CD8-positive, alpha-beta memory T cell (primary cell): Measurements from ENCODE around the gene SFT2D3. TPM values are rescaled to one million over a fixed set of nuclear protein-coding genes. Genes with fewer than 3 reads are reported as not detected.

Source experiments
- CTCF ChIA-PET: fragments of 350-600 bp; sonication (Branson Sonifier 250); formaldehyde crosslinking; loops from one replicate; lab custom pipeline; 2021; ENCODE audit warnings: antibody characterized with exemption; lab: Charles Lee
- POLR2A ChIA-PET: fragments of 350-600 bp; sonication (Branson Sonifier 250); formaldehyde crosslinking; loops from one replicate; lab custom pipeline; 2021; ENCODE audit warnings: antibody characterized with exemption; lab: Charles Lee
- DNase-seq, 5 donors: peaks; one replicate each; pipeline versions ENCODE4 v3.0.0 to v3.0.0-alpha.2; 2020 to 2022; ENCODE audit warnings: mixed read lengths in 1 of 5
- H3K27ac ChIP-seq: one replicate; pipeline ENCODE4 v1.7.0; 2013; ENCODE audit warnings: low read depth, mild to moderate bottlenecking, low read length, moderate library complexity
- H3K27me3 ChIP-seq: 2 replicates; pipeline ENCODE4 v1.7.0; 2013; ENCODE audit warnings: low read length, mild to moderate bottlenecking; ENCODE audit not compliant: insufficient read depth, poor library complexity, severe bottlenecking
- H3K36me3 ChIP-seq: 2 replicates; pipeline ENCODE4 v1.7.0; 2013; ENCODE audit warnings: mild to moderate bottlenecking, low read length, moderate library complexity; ENCODE audit not compliant: insufficient read depth
- H3K4me1 ChIP-seq: 2 replicates; pipeline ENCODE4 v1.7.0; 2013; ENCODE audit warnings: mild to moderate bottlenecking, low read length, moderate library complexity; ENCODE audit not compliant: insufficient read depth
- H3K4me3 ChIP-seq: 2 replicates; pipeline ENCODE4 v1.7.0; 2013; ENCODE audit warnings: mild to moderate bottlenecking, low read length
- H3K9me3 ChIP-seq: 2 replicates; pipeline ENCODE4 v1.7.0; 2013; ENCODE audit warnings: mild to moderate bottlenecking, low read length
- H3K27ac Mint-ChIP-seq, 8 donors: one replicate each; pipeline ENCODE4 v1.8.0; 2020 to 2021; ENCODE audit warnings: mixed read lengths in 8 of 8, mild to moderate bottlenecking in 6 of 8, inconsistent platforms in 3 of 8, moderate library complexity in 3 of 8
- H3K27me3 Mint-ChIP-seq, 2 donors: one replicate each; pipeline ENCODE4 v1.8.0; 2020 to 2021; ENCODE audit warnings: mixed read lengths in 2 of 2, mild to moderate bottlenecking in 1 of 2, moderate library complexity in 1 of 2
- H3K36me3 Mint-ChIP-seq, 3 donors: one replicate each; pipeline ENCODE4 v1.8.0; 2020 to 2021; ENCODE audit warnings: mixed read lengths in 3 of 3, inconsistent platforms in 1 of 3, mild to moderate bottlenecking in 1 of 3
- H3K4me1 Mint-ChIP-seq, 3 donors: one replicate each; pipeline ENCODE4 v1.8.0; 2020 to 2021; ENCODE audit warnings: mixed read lengths in 3 of 3, inconsistent platforms in 1 of 3, mild to moderate bottlenecking in 1 of 3
- H3K4me3 Mint-ChIP-seq, 7 donors: one replicate each; pipeline ENCODE4 v1.8.0; 2020 to 2021; ENCODE audit warnings: mixed read lengths in 7 of 7, mild to moderate bottlenecking in 6 of 7, moderate library complexity in 4 of 7, inconsistent platforms in 2 of 7
- H3K9me3 Mint-ChIP-seq, 5 donors: one replicate each; pipeline ENCODE4 v1.8.0; 2020 to 2022; ENCODE audit warnings: mixed read lengths in 5 of 5, mild to moderate bottlenecking in 3 of 5, moderate library complexity in 2 of 5, inconsistent platforms in 1 of 5
- polyA plus RNA-seq: library from polyadenylated mRNA; unstranded; fragments of 300-500 nt; fragmentation: Illumina TruSeq; gene quantifications from one replicate; pipeline ENCODE4 v1.2.3, GENCODE V29; 2021
- total RNA-seq, 2 experiments: library from RNA; stranded (reverse); gene quantifications; one replicate each; pipeline ENCODE4 v1.2.3, GENCODE V29; 2021

Gene SFT2D3
- total and polyA plus RNA-seq, 3 experiments from 2014 or later: 0.31 to 5.5 (median 4.6) TPM

DNA sequence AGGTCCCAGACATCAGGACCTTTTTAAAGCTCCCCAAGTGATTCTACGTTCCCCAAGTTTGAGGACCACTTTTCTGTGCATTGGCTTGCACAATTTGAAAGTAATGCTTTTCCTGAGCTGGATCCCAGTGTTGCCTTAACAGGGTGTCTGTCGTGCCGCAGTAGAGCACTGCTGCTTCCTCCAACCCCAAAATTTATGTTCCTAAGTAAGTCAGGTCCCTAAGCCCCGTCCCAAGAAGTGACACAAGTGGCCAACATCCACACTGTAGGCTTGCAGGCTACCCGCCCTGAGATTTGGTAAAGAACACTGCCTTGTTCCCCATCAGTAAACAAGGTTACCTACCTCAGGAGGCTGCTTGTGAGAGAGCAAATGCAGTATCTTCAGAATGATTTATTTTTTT is 2.0 kb downstream of the SFT2D3 start:
- Histone ChIP-seq H3K27ac (no peak overlapping the region), H3K27me3 (no peaks in the 10 kb centered on the region), H3K4me1 (peaks cover 41% of the 10 kb centered on the region), H3K9me3 (no peaks in the 10 kb centered on the region), H3K36me3 (peaks cover 20% of the 10 kb centered on the region), H3K4me3 (no peak overlapping the region)
- H3K27me3 Mint-ChIP-seq: peaks cover 0 to 3% of the 10 kb centered on the region in 2 donors
- H3K27ac Mint-ChIP-seq: peak overlapping the region in 5 of 8 donors; percentile 12 to 100 (median 72)
- H3K4me3 Mint-ChIP-seq: peak overlapping the region in 3 of 7 donors; percentile 9 to 28 (median 19)
- H3K36me3 Mint-ChIP-seq: peaks cover 7 to 45% (median 8%) of the 10 kb centered on the region in 3 donors
- ChIA-PET POLR2A (no interaction called here), CTCF (interaction anchor here (1.2 to 2.1 kb wide), 3 partner anchors 10 to 54 kb away, joined by 3 to 6 read pairs (median 6); no protein-coding TSS in a partner anchor)
- H3K4me1 Mint-ChIP-seq: peaks cover 48 to 51% (median 50%) of the 10 kb centered on the region in 3 donors
- no peak for DNase-seq
- H3K9me3 Mint-ChIP-seq: no peaks in the 10 kb centered on the region

DNA sequence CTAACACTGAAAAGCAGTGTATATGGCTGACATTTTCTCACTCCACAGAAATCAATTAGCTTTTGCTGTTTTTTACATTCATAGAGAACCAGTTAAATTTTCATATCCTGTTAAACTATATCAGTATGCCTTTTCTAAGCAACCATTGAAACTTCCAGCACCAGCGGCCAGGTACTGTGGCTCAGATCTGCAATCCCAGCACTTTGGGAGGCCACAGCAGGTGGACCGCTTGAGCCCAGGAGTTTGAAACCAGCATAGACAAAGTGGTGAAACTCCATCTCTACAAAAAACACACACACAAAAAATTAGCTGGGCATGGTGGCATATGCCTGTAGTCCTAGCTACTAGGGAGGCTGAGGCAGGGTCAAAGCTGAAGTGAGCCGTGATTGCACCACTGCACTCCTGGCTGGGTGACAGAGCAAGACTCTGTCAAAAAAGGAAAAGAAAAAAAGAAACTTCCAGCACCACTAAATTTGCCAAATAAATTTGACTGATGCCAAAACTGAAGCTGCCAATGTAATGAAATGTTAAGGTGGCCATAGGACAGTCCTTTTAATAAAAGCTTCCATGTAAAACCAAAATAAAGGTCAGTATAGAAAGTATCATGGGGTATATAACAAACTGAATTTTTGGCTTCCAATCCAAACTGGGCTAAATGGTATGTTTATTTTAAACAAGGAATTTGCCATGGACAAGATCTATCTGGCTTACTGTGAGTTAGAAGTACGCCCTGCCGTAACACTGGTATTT is 3.5 kb downstream of the SFT2D3 start:
- H3K4me1 Mint-ChIP-seq: peaks cover 46 to 51% (median 50%) of the 10 kb centered on the region in 3 donors
- H3K36me3 ChIP-seq: peaks cover 33% of the 10 kb centered on the region
- no peak for DNase-seq
- no peaks in the 10 kb centered on the region for H3K9me3 Mint-ChIP-seq
- peak overlapping the region in 7 of 8 donors; percentile 13 to 84 (median 58) for H3K27ac Mint-ChIP-seq
- peaks cover 41% of the 10 kb centered on the region for H3K4me1 ChIP-seq
- peaks cover 0 to 59% (median 13%) of the 10 kb centered on the region in 3 donors for H3K36me3 Mint-ChIP-seq
- H3K4me3 Mint-ChIP-seq: peak overlapping the region in 6 of 7 donors; percentile 2 to 64 (median 34)
- H3K4me3 ChIP-seq: no peak overlapping the region
- H3K27ac ChIP-seq: no peak overlapping the region
- ChIA-PET CTCF (interaction anchor here (1.3 to 2.1 kb wide), 2 partner anchors 9 to 21 kb away, joined by 4 to 6 read pairs; no protein-coding TSS in a partner anchor), POLR2A (interaction anchor here (0.7 kb wide), 1 partner anchor 1047 kb away, joined by 3 read pairs; no protein-coding TSS in a partner anchor)
- no peaks in the 10 kb centered on the region for H3K27me3 ChIP-seq
- H3K27me3 Mint-ChIP-seq: peaks cover 0 to 3% of the 10 kb centered on the region in 2 donors
- no peaks in the 10 kb centered on the region for H3K9me3 ChIP-seq

DNA sequence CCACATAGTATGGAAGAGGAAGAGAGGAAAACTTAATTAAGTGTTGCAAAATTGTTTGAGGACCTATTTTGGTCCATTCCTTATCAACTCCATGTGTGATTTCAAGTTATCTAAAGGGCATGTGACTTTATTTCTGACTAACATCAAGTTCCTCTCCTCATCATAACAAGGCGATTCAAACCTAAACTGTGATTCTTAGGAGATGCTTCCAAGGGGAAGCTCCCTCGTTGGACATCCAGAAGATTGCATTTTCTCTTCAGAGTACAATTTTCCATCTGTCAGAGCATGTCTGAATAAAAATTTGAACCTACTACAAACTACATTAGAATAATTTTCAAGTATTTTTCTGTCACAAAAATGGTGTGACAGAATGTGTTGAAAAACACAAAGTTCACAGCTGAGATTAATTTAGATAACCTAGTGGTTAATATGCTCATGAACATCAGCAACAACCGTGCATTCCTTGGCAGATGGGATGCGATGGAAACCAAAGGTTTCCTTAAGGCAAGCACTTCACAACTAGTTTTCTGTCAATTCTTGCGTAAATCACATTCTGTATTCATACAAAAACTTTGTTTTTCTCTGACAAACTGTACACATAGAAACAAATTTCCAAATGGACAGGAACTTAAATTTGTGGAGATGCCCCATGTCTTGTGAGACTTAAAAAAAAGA is 4.2 kb downstream of the SFT2D3 start:
- Histone ChIP-seq H3K4me3 (no peak overlapping the region), H3K9me3 (no peaks in the 10 kb centered on the region), H3K27me3 (no peaks in the 10 kb centered on the region), H3K36me3 (peaks cover 33% of the 10 kb centered on the region), H3K4me1 (peaks cover 37% of the 10 kb centered on the region), H3K27ac (no peak overlapping the region)
- Mint-ChIP-seq H3K27ac (peak overlapping the region in 7 of 8 donors; percentile 1 to 84 (median 26)), H3K27me3 (peaks cover 0 to 3% of the 10 kb centered on the region in 2 donors), H3K4me3 (peak overlapping the region in 2 of 7 donors; percentile 0 to 64), H3K9me3 (no peaks in the 10 kb centered on the region), H3K36me3 (peaks cover 0 to 66% (median 13%) of the 10 kb centered on the region in 3 donors), H3K4me1 (peaks cover 42 to 46% (median 44%) of the 10 kb centered on the region in 3 donors)
- no peak for DNase-seq
- CTCF ChIA-PET: interaction anchor here (1.3 kb wide), 1 partner anchor 55 kb away, joined by 4 read pairs; no protein-coding TSS in a partner anchor
- POLR2A ChIA-PET: interaction anchor here (0.7 kb wide), 1 partner anchor 1048 kb away, joined by 3 read pairs; no protein-coding TSS in a partner anchor

DNA sequence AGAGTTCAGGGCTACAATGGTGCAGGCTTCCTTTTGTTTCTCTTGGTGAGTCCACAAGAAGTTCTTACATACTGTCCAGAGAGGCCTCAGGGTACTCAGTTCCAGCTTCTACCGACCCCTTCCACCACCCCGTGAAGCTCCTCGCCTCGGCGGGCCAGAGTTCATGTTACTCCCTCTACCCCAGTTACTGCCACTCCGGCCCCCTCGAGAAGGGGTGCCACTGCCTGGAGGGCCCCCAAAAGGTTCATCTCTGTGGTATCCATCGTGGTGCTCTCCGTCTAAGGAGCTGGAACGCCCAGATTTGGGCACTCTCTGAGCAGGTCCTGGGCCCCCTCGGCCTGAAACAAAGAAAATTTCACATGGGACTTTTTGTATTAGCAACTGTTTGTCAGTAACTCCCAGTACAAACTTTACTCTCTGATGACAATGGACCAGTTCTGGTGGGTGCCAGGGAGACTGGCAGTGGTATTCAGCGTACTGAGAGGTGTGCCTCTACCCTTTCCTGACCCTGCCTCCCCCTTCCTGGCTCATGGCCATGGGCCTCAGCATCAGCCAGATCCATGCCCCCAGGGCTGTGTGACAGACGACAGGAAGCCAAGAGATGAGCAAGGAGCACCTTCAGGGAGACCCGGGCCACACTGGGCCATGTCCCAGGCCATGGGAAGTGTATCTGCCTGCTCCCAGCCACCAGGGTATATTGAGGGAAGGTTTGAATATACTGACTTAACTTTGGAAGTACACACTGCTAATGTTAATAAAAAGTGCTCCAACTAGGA is 5.1 kb downstream of the SFT2D3 start:
- CTCF ChIA-PET: interaction anchor here (1.3 kb wide), 1 partner anchor 56 kb away, joined by 4 read pairs; no protein-coding TSS in a partner anchor
- Histone ChIP-seq H3K4me1 (peaks cover 33% of the 10 kb centered on the region), H3K27me3 (no peaks in the 10 kb centered on the region), H3K9me3 (no peaks in the 10 kb centered on the region), H3K4me3 (no peak overlapping the region), H3K27ac (no peak overlapping the region), H3K36me3 (peaks cover 33% of the 10 kb centered on the region)
- Mint-ChIP-seq H3K27ac (peak overlapping the region in 6 of 8 donors; percentile 19 to 86 (median 67)), H3K36me3 (peaks cover 0 to 70% (median 15%) of the 10 kb centered on the region in 3 donors), H3K9me3 (no peaks in the 10 kb centered on the region), H3K27me3 (no peaks in the 10 kb centered on the region), H3K4me1 (peaks cover 37 to 39% (median 38%) of the 10 kb centered on the region in 3 donors), H3K4me3 (peak overlapping the region in 1 of 7 donors; percentile 26)
- POLR2A ChIA-PET: interaction anchor here (0.6 kb wide), 1 partner anchor 290 kb away, joined by 3 read pairs; no protein-coding TSS in a partner anchor
- DNase-seq: no peak

DNA sequence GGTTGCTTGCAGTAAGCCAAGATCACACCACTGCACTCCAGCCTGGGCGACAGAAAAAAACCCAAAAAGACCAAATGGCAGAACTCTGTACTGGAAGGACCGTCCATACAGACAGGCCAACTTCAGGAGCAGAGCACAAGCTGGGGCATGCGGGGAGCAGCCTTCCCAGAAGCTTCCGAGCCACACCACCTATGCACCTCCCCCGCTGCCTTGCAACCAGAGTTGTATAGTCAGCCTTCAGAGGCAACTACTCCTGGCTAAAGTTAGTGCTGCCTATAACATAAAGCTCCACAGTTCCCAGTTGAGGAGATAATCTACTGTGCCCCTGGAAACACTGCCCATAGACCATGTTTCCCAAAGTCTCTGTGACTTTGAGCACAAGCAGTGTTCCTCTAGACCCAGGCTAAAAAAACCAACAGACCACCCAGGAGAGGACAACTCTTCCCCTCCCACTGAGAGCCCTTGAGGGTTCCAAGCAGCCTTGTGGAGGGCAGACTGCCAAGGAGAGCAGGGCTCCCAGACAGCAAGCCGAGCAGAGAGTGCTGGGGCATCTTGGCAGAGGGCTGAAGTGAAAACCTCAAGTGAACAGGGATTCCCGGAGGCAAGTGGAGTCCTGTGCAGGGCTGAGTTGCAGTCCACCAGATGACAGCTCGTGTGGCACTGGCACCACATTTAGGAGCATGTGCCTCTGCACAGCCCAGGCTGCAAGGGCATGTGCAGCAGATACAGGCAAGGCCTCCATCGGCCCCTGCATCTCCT is 6.8 kb downstream of the SFT2D3 start:
- no peaks in the 10 kb centered on the region for H3K9me3 Mint-ChIP-seq
- H3K27ac ChIP-seq: no peak overlapping the region
- no peaks in the 10 kb centered on the region for H3K27me3 ChIP-seq
- peaks cover 33% of the 10 kb centered on the region for H3K36me3 ChIP-seq
- H3K36me3 Mint-ChIP-seq: peaks cover 0 to 70% (median 14%) of the 10 kb centered on the region in 3 donors
- no peak for DNase-seq
- ChIA-PET POLR2A (no interaction called here), CTCF (no interaction called here)
- H3K4me1 ChIP-seq: peaks cover 23% of the 10 kb centered on the region
- H3K4me1 Mint-ChIP-seq: peaks cover 27 to 29% (median 28%) of the 10 kb centered on the region in 3 donors
- H3K27me3 Mint-ChIP-seq: no peaks in the 10 kb centered on the region
- H3K9me3 ChIP-seq: no peaks in the 10 kb centered on the region
- H3K4me3 Mint-ChIP-seq: no peak overlapping the region
- no peak overlapping the region for H3K4me3 ChIP-seq
- H3K27ac Mint-ChIP-seq: peak overlapping the region in 3 of 8 donors; percentile 32 to 60 (median 58)

DNA sequence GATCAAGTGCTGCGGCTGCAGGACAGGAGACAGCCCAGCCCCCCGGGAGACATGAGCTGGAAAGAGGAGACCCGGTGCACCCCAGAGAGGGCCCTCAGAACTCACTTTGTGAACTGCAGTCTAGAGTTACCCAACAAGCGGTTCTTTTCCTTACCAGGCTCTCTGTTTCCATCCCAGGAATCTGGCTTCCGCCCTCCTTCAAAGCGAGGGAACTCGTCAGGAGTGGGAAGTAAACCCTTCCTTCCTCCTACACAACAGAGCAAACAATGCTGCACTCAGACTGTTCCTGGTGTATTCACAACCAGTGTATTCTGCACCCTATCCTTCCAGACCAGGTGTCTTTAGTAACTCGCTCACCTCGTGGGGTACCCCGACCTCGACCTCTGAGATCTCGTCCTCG is 8.0 kb downstream of the SFT2D3 start:
- H3K36me3 Mint-ChIP-seq: peaks cover 0 to 75% (median 14%) of the 10 kb centered on the region in 3 donors
- Histone ChIP-seq H3K27ac (no peak overlapping the region), H3K36me3 (peaks cover 32% of the 10 kb centered on the region), H3K4me1 (peaks cover 10% of the 10 kb centered on the region), H3K4me3 (no peak overlapping the region), H3K9me3 (no peaks in the 10 kb centered on the region), H3K27me3 (no peaks in the 10 kb centered on the region)
- peak overlapping the region in 4 of 8 donors; percentile 21 to 78 (median 57) for H3K27ac Mint-ChIP-seq
- ChIA-PET POLR2A (no interaction called here), CTCF (no interaction called here)
- DNase-seq: no peak
- no peaks in the 10 kb centered on the region for H3K9me3 Mint-ChIP-seq
- peaks cover 16 to 17% (median 17%) of the 10 kb centered on the region in 3 donors for H3K4me1 Mint-ChIP-seq
- no peak overlapping the region for H3K4me3 Mint-ChIP-seq
- H3K27me3 Mint-ChIP-seq: no peaks in the 10 kb centered on the region

DNA sequence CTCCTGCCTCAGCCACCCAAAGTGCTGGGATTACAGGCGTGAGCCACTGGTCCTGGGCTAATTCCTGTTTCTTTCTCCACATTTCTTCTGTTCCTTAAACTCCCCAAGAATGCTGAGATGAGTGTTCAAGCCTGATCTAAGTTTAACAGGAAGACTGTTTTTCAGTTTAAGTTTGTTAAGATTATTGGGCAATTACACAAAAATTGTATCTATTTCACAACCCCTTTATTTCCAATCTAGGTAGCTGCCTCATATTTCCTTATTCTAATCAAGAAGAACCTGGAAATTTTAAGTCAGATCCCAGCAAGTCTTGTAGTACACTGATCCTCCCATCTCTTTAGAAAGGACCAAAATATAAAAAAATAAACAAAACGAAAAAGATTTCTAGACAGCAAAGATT is 11.7 kb downstream of the SFT2D3 start:
- POLR2A ChIA-PET: no interaction called here

More for the DNA sequence above, 11.7 kb downstream of the SFT2D3 start:
- Mint-ChIP-seq H3K4me3 (no peak overlapping the region), H3K4me1 (no peaks in the 10 kb centered on the region), H3K27ac (no peak overlapping the region), H3K9me3 (no peaks in the 10 kb centered on the region), H3K27me3 (no peaks in the 10 kb centered on the region), H3K36me3 (peaks cover 0 to 69% (median 15%) of the 10 kb centered on the region in 3 donors)
- H3K27ac ChIP-seq: no peak overlapping the region
- CTCF ChIA-PET: interaction anchor here (1.0 to 1.1 kb wide), 2 partner anchors 9 to 11 kb away, joined by 3 read pairs; no protein-coding TSS in a partner anchor
- H3K4me3 ChIP-seq: no peak overlapping the region
- no peaks in the 10 kb centered on the region for H3K4me1 ChIP-seq
- H3K36me3 ChIP-seq: peaks cover 25% of the 10 kb centered on the region
- no peak for DNase-seq
- H3K9me3 ChIP-seq: no peaks in the 10 kb centered on the region
- no peaks in the 10 kb centered on the region for H3K27me3 ChIP-seq
